CD4-positive, alpha-beta T cell (primary cell): ENCODE results near the gene GPR35. TPM values are rescaled to one million over a fixed set of nuclear protein-coding genes. Genes with fewer than 3 reads are reported as not detected.
A peak's percentile ranks its signal among the peaks of the same experiment; 100 is the strongest.

Experiments used
- ATAC-seq: fragments of 200-7000 bp; cut with Tn5 transposase; one replicate; pipeline ENCODE4 v1.10.0; 2022; ENCODE audit warnings: mild to moderate bottlenecking; ENCODE audit not compliant: poor library complexity
- CTCF ChIA-PET: fragments of 350-600 bp; sonication (Branson Sonifier 250); formaldehyde crosslinking; loops from one replicate; lab custom pipeline; 2021; ENCODE audit warnings: antibody characterized with exemption, inconsistent platforms; lab: Charles Lee
- POLR2A ChIA-PET: fragments of 350-600 bp; sonication (Branson Sonifier 250); formaldehyde crosslinking; loops from one replicate; lab custom pipeline; 2021; ENCODE audit warnings: antibody characterized with exemption, inconsistent platforms; lab: Charles Lee
- DNase-seq, 14 experiments: peaks; one replicate each; pipeline ENCODE4 v3.0.0-alpha.2; 2013 to 2020; ENCODE audit warnings: mixed read lengths in 2 of 14
- H3K27ac ChIP-seq, 2 donors: one replicate each; pipeline versions ENCODE4 v1.5.1 to v1.7.0; 2013; ENCODE audit warnings: low read length in 2 of 2, low read depth in 1 of 2, mild to moderate bottlenecking in 1 of 2
- H3K27me3 ChIP-seq, 2 experiments: 1 replicate in 1 of 2; 2 replicates in 1 of 2; pipeline versions ENCODE4 v1.6.1 to v1.7.0; 2013; ENCODE audit warnings: low read length in 2 of 2, control low read depth in 1 of 2, mild to moderate bottlenecking in 1 of 2, moderate library complexity in 1 of 2; ENCODE audit not compliant: insufficient read depth in 2 of 2, control insufficient read depth in 1 of 2
- H3K36me3 ChIP-seq: one replicate; pipeline ENCODE4 v1.6.1; 2013; ENCODE audit warnings: low read length, control low read depth; ENCODE audit not compliant: insufficient read depth
- H3K4me1 ChIP-seq: one replicate; pipeline ENCODE4 v1.6.1; 2013; ENCODE audit warnings: low read length, control low read depth; ENCODE audit not compliant: insufficient read depth
- H3K4me3 ChIP-seq: one replicate; pipeline ENCODE4 v1.5.1; 2013; ENCODE audit warnings: mild to moderate bottlenecking, low read length, moderate library complexity
- H3K9me3 ChIP-seq, 2 experiments: 1 replicate in 1 of 2; 2 replicates in 1 of 2; pipeline versions ENCODE4 v1.6.1 to v1.7.0; 2013; ENCODE audit warnings: low read length in 2 of 2, mild to moderate bottlenecking in 2 of 2, control low read depth in 1 of 2, moderate library complexity in 1 of 2; ENCODE audit not compliant: control insufficient read depth in 1 of 2, insufficient read depth in 1 of 2
- H3K27ac Mint-ChIP-seq: one replicate; pipeline ENCODE4 v1.8.0; 2020; ENCODE audit warnings: mixed read lengths
- H3K27me3 Mint-ChIP-seq: one replicate; pipeline ENCODE4 v1.8.0; 2021; ENCODE audit warnings: mixed read lengths
- H3K36me3 Mint-ChIP-seq: one replicate; pipeline ENCODE4 v1.8.0; 2021; ENCODE audit warnings: low read depth, mixed read lengths
- H3K4me1 Mint-ChIP-seq: one replicate; pipeline ENCODE4 v1.8.0; 2021; ENCODE audit warnings: low read depth, mixed read lengths
- H3K4me3 Mint-ChIP-seq: one replicate; pipeline ENCODE4 v1.8.0; 2020; ENCODE audit warnings: mild to moderate bottlenecking, mixed read lengths
- H3K9me3 Mint-ChIP-seq: one replicate; pipeline ENCODE4 v1.8.0; 2020; ENCODE audit warnings: mixed read lengths
- intact Hi-C, 2 experiments: fragments of 100-400 bp; cut with DNase I in 1 of 2; cut with micrococcal nuclease in 1 of 2; formaldehyde crosslinking; loops; one replicate each; pipeline versions ENCODE4 v1.15.1 to v1.9.0; 2023 to 2025; cut with DNase I, micrococcal nuclease
- total RNA-seq, 174 experiments: library from RNA in 2 of 174; stranded (reverse) in 2 of 174; gene quantifications; one replicate each; pipeline ENCODE4 v1.2.3 and lab custom pipeline; 2021 to 2026
- TF ChIP-seq, protein P1 (sequence below): fragments of 200-600 bp; IDR thresholded peaks from one replicate; pipeline ENCODE4 v1.8.0; 2022; ENCODE audit warnings: antibody characterized with exemption, mild to moderate bottlenecking

GPR35 gene
- total RNA-seq, 2 experiments from 2014 or later = 7.1 to 7.2 TPM

DNA sequence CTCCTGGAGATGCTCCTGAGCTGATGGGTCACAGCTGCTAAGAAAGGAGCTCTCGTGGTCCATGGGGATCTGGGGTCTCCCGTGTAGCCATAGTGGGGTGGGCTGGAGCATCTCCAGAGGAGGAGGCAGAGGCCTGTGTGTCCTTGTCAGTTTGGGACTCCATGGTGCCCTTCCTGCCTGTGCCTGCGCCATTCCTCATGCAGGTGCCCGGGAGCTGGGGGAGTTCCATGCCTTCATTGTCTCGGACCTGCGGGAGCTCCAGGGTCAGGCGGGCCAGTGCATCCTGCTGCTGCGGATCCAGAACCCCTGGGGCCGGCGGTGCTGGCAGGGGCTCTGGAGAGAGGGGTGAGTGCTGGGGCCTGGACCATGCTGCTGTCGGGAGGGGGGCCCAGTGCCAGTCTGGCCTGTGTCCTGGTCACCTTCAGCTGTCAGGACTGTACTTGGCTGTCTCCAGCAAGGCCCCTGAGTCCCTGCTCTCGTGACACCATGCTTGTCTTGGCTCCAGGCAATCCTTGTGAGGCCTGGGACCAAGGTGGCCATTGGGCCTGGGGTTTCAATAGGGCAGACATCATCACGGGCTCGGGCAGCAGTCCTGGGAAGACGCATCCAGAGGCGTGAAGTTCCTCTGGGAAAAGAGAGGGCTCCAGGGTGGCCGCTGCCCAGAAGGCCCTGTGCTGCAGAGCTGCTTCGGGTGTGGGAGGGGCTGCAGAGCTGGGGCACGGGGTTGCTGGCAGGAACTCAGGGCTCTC is 31.4 kb upstream of the GPR35 start:
- Mint-ChIP-seq H3K4me1 (peaks cover 3% of the 10 kb centered on the region), H3K36me3 (peaks cover 27% of the 10 kb centered on the region), H3K9me3 (no peaks in the 10 kb centered on the region), H3K27me3 (no peaks in the 10 kb centered on the region), H3K4me3 (no peak overlapping the region), H3K27ac (no peak overlapping the region)
- CTCF ChIA-PET = no interaction called here
- H3K36me3 ChIP-seq = peaks cover 95% of the 10 kb centered on the region
- H3K27me3 ChIP-seq = no peaks in the 10 kb centered on the region
- DNase-seq (peak in 1 of 14 experiments; percentile 22), ATAC-seq (no peak)
- peaks cover 12% of the 10 kb centered on the region for H3K4me1 ChIP-seq
- POLR2A ChIA-PET = no interaction called here
- H3K27ac ChIP-seq = no peak overlapping the region
- H3K4me3 ChIP-seq = no peak overlapping the region
- intact Hi-C loops = no loop called here
- TF ChIP-seq, protein P1, sequence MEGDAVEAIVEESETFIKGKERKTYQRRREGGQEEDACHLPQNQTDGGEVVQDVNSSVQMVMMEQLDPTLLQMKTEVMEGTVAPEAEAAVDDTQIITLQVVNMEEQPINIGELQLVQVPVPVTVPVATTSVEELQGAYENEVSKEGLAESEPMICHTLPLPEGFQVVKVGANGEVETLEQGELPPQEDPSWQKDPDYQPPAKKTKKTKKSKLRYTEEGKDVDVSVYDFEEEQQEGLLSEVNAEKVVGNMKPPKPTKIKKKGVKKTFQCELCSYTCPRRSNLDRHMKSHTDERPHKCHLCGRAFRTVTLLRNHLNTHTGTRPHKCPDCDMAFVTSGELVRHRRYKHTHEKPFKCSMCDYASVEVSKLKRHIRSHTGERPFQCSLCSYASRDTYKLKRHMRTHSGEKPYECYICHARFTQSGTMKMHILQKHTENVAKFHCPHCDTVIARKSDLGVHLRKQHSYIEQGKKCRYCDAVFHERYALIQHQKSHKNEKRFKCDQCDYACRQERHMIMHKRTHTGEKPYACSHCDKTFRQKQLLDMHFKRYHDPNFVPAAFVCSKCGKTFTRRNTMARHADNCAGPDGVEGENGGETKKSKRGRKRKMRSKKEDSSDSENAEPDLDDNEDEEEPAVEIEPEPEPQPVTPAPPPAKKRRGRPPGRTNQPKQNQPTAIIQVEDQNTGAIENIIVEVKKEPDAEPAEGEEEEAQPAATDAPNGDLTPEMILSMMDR = no peak
- no peaks in the 10 kb centered on the region for H3K9me3 ChIP-seq

DNA sequence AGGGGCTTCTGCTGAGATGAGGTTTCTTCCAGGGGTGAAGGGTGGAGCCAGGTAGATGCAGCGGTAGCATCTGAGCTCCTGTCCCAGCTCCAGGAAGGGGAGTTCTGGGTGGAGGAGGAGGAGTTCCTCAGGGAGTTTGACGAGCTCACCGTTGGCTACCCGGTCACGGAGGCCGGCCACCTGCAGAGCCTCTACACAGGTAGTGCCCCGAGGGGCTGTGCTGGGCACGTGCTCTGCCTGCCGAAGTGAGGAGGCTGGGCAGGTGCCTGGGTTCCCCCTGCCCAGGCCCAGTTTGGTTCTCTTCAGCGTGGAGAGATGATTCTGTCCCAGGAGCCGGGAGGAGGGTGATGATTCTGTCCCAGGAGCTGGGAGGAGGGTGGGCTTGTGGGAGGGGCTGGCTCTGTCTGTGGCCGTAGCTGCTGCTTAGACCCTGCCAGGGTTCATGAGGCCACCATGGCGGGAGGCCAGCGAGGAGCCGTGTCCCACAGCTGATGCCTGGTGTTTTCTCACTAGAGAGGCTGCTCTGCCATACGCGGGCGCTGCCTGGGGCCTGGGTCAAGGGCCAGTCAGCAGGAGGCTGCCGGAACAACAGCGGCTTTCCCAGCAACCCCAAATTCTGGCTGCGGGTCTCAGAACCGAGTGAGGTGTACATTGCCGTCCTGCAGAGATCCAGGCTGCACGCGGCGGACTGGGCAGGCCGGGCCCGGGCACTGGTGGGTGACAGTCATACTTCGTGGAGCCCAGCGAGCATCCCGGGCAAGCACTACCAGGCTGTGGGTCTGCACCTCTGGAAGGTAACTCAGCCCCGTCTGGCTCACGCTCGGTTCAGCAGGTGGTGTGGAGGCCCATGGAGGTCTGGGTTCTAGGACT is 30.5 kb upstream of the GPR35 start:
- H3K9me3 ChIP-seq = no peaks in the 10 kb centered on the region
- Mint-ChIP-seq H3K27ac (no peak overlapping the region), H3K4me3 (no peak overlapping the region), H3K36me3 (peaks cover 27% of the 10 kb centered on the region), H3K4me1 (no peaks in the 10 kb centered on the region), H3K9me3 (no peaks in the 10 kb centered on the region), H3K27me3 (no peaks in the 10 kb centered on the region)
- ChIA-PET POLR2A (no interaction called here), CTCF (no interaction called here)
- no peak overlapping the region for H3K27ac ChIP-seq
- H3K4me1 ChIP-seq = peaks cover 6% of the 10 kb centered on the region
- TF ChIP-seq, protein P1 = no peak
- intact Hi-C loops = no loop called here
- DNase-seq = peak in 1 of 14 experiments; percentile 30
- no peaks in the 10 kb centered on the region for H3K27me3 ChIP-seq
- ATAC-seq = no peak
- no peak overlapping the region for H3K4me3 ChIP-seq
- peaks cover 87% of the 10 kb centered on the region for H3K36me3 ChIP-seq

DNA sequence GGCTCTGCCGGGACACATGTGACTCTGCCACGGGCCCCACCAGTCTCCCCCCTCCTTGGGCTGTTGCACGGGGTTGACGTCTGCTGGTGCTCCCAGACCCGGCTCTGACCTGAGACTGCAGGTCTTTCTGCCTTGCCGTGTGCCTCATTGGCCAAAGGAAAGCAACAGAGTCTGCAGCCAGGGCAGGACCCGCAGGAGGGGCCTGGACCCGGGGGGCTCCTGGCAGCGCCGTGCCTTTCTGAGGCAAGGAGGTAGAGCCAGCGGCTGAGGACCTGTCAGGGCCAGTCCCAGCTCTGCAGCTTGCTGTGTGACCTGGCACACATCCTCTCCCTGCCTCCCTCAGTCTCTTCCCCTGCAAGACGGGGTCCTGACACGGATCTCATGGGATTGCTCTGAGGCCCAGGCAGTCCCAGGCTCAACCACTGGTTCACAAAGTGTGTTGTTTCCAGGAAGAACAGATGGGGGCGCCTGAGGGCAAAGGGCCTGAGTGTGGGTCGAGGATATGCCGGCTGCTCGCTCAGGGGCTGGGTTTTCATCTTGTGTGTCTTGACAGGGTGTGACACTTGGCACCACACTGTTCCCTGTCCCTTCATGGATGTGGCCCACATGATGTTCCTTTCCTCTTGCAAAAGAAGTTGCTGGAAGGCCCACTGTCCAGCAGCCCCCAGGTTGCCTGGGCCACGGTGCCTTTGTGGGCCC is 29.8 kb upstream of the GPR35 start:
- H3K4me1 Mint-ChIP-seq = no peaks in the 10 kb centered on the region
- no peaks in the 10 kb centered on the region for H3K9me3 Mint-ChIP-seq
- Histone ChIP-seq H3K9me3 (no peaks in the 10 kb centered on the region), H3K36me3 (peaks cover 83% of the 10 kb centered on the region), H3K27ac (no peak overlapping the region), H3K4me1 (peaks cover 6% of the 10 kb centered on the region), H3K4me3 (no peak overlapping the region), H3K27me3 (no peaks in the 10 kb centered on the region)
- POLR2A ChIA-PET = no interaction called here
- TF ChIP-seq, protein P1 = no peak
- H3K4me3 Mint-ChIP-seq = no peak overlapping the region
- no peak overlapping the region for H3K27ac Mint-ChIP-seq
- CTCF ChIA-PET = no interaction called here
- no peak for ATAC-seq
- DNase-seq = peak in 8 of 14 experiments; percentile 9 to 59 (median 36)
- peaks cover 32% of the 10 kb centered on the region for H3K36me3 Mint-ChIP-seq
- intact Hi-C loops = no loop called here
- no peaks in the 10 kb centered on the region for H3K27me3 Mint-ChIP-seq
